Activated T-helper 1 cell treated with anti-CD3 and anti-CD28 coated beads, Interleukin-2, amount 50 U/mL, for 16 hours (primary cell): ENCODE measurements around the gene C5.
"Not testable (repeated sequence)": the region's sequence is repeated elsewhere in the genome, so short reads cannot be mapped to it uniquely, and the experiment has no call there.

Experiments
- DNase-seq, 2 donors: peaks; one replicate each; pipeline ENCODE4 v3.0.0-alpha.2; 2020; ENCODE audit warnings: low read depth in 1 of 2, low spot score in 1 of 2

C5 gene

GRCh38 chr9:121048618-121049017 lies 1.5 kb downstream of the C5 start:
- DNase-seq: no peak

- no peak for DNase-seq
Observed at GRCh38 chr9:121048175-121048574, 1.9 kb downstream of the C5 start.

- no peak for DNase-seq
Observed at GRCh38 chr9:121038804-121039203, 11.3 kb downstream of the C5 start.

- DNase-seq: no peak
Observed at GRCh38 chr9:121038362-121038761, 11.7 kb downstream of the C5 start.

GRCh38 chr9:121035717-121036116 lies 14.4 kb downstream of the C5 start:
- not testable (repeated sequence) for DNase-seq

GRCh38 chr9:121034529-121034928 lies 15.5 kb downstream of the C5 start:
- DNase-seq: no peak

GRCh38 chr9:121029469-121029868 lies 20.6 kb downstream of the C5 start:
- no peak for DNase-seq

- not testable (repeated sequence) for DNase-seq
Observed at GRCh38 chr9:121028285-121028684, 21.8 kb downstream of the C5 start.

GRCh38 chr9:121026768-121027167 lies 23.3 kb downstream of the C5 start:
- DNase-seq: no peak

GRCh38 chr9:121026260-121026691 lies 23.8 kb downstream of the C5 start:
- DNase-seq: no peak

- DNase-seq: no peak
Observed at GRCh38 chr9:121024237-121024636, 25.8 kb downstream of the C5 start.

- no peak for DNase-seq
Observed at GRCh38 chr9:121023064-121023463, 27.0 kb downstream of the C5 start.

GRCh38 chr9:121021301-121021700 lies 28.8 kb downstream of the C5 start:
- no peak for DNase-seq

GRCh38 chr9:121019273-121019672 lies 30.8 kb downstream of the C5 start:
- DNase-seq: no peak

- DNase-seq: no peak
Observed at GRCh38 chr9:121013911-121014310, 36.2 kb downstream of the C5 start.

GRCh38 chr9:121009650-121010049 lies 40.4 kb downstream of the C5 start:
- no peak for DNase-seq

GRCh38 chr9:120999317-120999716 lies 50.8 kb downstream of the C5 start:
- no peak for DNase-seq

GRCh38 chr9:120998111-120998510 lies 52.0 kb downstream of the C5 start:
- no peak for DNase-seq

- no peak for DNase-seq
Observed at GRCh38 chr9:120997502-120997901, 52.6 kb downstream of the C5 start.

GRCh38 chr9:120996409-120996808 lies 53.7 kb downstream of the C5 start:
- no peak for DNase-seq

GRCh38 chr9:120989065-120989464 lies 61.0 kb downstream of the C5 start:
- DNase-seq: no peak

- no peak for DNase-seq
Observed at GRCh38 chr9:120985819-120986222, 64.3 kb downstream of the C5 start.

GRCh38 chr9:120983259-120983837 lies 66.7 kb downstream of the C5 start:
- DNase-seq: no peak

- no peak for DNase-seq
Observed at GRCh38 chr9:120982836-120983235, 67.2 kb downstream of the C5 start.
